Measurements from ENCODE around the gene MRPL53.

- no peak for TF ChIP-seq MAX (IDR thresholded peaks at IDR 0.05)
- TF ChIP-seq TCF7L2 (IDR thresholded peaks at IDR 0.05; ENCODE audit: borderline replicate concordance, extremely low read depth, insufficient read depth, insufficient read length): no peak
- TF ChIP-seq POLR2AphosphoS5 (IDR thresholded peaks at IDR 0.05; ENCODE audit: low read depth, low read length): no peak
- no peak for TF ChIP-seq ATF3 (IDR thresholded peaks at IDR 0.05)
- TF ChIP-seq, protein P1, sequence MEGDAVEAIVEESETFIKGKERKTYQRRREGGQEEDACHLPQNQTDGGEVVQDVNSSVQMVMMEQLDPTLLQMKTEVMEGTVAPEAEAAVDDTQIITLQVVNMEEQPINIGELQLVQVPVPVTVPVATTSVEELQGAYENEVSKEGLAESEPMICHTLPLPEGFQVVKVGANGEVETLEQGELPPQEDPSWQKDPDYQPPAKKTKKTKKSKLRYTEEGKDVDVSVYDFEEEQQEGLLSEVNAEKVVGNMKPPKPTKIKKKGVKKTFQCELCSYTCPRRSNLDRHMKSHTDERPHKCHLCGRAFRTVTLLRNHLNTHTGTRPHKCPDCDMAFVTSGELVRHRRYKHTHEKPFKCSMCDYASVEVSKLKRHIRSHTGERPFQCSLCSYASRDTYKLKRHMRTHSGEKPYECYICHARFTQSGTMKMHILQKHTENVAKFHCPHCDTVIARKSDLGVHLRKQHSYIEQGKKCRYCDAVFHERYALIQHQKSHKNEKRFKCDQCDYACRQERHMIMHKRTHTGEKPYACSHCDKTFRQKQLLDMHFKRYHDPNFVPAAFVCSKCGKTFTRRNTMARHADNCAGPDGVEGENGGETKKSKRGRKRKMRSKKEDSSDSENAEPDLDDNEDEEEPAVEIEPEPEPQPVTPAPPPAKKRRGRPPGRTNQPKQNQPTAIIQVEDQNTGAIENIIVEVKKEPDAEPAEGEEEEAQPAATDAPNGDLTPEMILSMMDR (IDR thresholded peaks at IDR 0.05 in 2 of 3, conservative IDR thresholded peaks at IDR 0.05 in 1 of 3; ENCODE audit: borderline replicate concordance in 1 of 3, insufficient read depth in 1 of 3, low read depth in 2 of 3, low read length in 2 of 3): no peak
- TF ChIP-seq, protein P2, sequence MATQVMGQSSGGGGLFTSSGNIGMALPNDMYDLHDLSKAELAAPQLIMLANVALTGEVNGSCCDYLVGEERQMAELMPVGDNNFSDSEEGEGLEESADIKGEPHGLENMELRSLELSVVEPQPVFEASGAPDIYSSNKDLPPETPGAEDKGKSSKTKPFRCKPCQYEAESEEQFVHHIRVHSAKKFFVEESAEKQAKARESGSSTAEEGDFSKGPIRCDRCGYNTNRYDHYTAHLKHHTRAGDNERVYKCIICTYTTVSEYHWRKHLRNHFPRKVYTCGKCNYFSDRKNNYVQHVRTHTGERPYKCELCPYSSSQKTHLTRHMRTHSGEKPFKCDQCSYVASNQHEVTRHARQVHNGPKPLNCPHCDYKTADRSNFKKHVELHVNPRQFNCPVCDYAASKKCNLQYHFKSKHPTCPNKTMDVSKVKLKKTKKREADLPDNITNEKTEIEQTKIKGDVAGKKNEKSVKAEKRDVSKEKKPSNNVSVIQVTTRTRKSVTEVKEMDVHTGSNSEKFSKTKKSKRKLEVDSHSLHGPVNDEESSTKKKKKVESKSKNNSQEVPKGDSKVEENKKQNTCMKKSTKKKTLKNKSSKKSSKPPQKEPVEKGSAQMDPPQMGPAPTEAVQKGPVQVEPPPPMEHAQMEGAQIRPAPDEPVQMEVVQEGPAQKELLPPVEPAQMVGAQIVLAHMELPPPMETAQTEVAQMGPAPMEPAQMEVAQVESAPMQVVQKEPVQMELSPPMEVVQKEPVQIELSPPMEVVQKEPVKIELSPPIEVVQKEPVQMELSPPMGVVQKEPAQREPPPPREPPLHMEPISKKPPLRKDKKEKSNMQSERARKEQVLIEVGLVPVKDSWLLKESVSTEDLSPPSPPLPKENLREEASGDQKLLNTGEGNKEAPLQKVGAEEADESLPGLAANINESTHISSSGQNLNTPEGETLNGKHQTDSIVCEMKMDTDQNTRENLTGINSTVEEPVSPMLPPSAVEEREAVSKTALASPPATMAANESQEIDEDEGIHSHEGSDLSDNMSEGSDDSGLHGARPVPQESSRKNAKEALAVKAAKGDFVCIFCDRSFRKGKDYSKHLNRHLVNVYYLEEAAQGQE (IDR thresholded peaks at IDR 0.05; ENCODE audit: low read depth): no peak
Observed at GRCh38 chr2:74438248-74438647, 34.2 kb downstream of the MRPL53 start.
